ENCODE data around the gene CREB1.

DNA sequence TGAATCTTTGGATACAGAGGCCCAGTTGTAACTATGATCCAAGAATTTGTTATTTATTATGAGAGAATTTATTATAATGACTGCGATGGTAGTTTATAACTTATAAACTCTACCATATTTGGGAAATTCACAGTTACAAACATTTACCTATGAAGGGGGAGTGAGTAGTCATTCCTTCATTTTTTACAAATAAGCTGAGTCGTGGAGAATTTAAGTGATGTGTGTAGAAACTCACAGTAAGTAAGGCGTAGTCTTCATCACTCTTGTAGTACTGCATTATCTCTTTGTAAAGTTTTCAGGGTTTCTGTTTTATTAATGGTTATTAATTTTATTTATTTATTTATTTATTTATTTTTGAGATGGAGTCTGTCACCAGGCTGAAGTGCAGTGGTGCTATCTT, 13.5 kb downstream of the CREB1 start:
- TF ChIP-seq TAF1 (IDR thresholded peaks at IDR 0.05; ENCODE audit: borderline replicate concordance, low read depth, low read length) = no peak
- TF ChIP-seq, protein P1, sequence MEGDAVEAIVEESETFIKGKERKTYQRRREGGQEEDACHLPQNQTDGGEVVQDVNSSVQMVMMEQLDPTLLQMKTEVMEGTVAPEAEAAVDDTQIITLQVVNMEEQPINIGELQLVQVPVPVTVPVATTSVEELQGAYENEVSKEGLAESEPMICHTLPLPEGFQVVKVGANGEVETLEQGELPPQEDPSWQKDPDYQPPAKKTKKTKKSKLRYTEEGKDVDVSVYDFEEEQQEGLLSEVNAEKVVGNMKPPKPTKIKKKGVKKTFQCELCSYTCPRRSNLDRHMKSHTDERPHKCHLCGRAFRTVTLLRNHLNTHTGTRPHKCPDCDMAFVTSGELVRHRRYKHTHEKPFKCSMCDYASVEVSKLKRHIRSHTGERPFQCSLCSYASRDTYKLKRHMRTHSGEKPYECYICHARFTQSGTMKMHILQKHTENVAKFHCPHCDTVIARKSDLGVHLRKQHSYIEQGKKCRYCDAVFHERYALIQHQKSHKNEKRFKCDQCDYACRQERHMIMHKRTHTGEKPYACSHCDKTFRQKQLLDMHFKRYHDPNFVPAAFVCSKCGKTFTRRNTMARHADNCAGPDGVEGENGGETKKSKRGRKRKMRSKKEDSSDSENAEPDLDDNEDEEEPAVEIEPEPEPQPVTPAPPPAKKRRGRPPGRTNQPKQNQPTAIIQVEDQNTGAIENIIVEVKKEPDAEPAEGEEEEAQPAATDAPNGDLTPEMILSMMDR (IDR thresholded peaks at IDR 0.05) = no peak
- TF ChIP-seq, protein P2, sequence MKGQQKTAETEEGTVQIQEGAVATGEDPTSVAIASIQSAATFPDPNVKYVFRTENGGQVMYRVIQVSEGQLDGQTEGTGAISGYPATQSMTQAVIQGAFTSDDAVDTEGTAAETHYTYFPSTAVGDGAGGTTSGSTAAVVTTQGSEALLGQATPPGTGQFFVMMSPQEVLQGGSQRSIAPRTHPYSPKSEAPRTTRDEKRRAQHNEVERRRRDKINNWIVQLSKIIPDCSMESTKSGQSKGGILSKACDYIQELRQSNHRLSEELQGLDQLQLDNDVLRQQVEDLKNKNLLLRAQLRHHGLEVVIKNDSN (IDR thresholded peaks at IDR 0.05; ENCODE audit: borderline replicate concordance, low read depth) = no peak
- TF ChIP-seq RCOR1 (IDR thresholded peaks at IDR 0.05; ENCODE audit: low read length) = no peak
- TF ChIP-seq RAD21 (IDR thresholded peaks at IDR 0.05; ENCODE audit: low read length) = no peak
- no peak for TF ChIP-seq FOXM1 (IDR thresholded peaks at IDR 0.05; ENCODE audit: low read depth)
- no peak for TF ChIP-seq GABPA (IDR thresholded peaks at IDR 0.05; ENCODE audit: low read depth)
- no peak for TF ChIP-seq EZH2phosphoT487 (IDR thresholded peaks at IDR 0.05; ENCODE audit: borderline replicate concordance, low read depth)
- no peak for TF ChIP-seq EP300 (IDR thresholded peaks at IDR 0.05; ENCODE audit: borderline replicate concordance in 1 of 2, low read depth in 1 of 2, low read length in 1 of 2)
- no peak for TF ChIP-seq MXI1 (IDR thresholded peaks at IDR 0.05; ENCODE audit: low read depth, low read length)

Data from SK-N-SH (cell line).